SK-N-SH (cell line): ENCODE data around the gene IL1RAP. TPM values are rescaled to one million over a fixed set of nuclear protein-coding genes. Genes with fewer than 3 reads are reported as not detected.

Source experiments
- CTCF ChIA-PET: fragments of 300-600, 350-600 bp; formaldehyde crosslinking; extraction: SDS; loops from one replicate; lab custom pipeline; 2021; lab: Yijun Ruan, JAX
- POLR2A ChIA-PET: fragments of 350-600 bp; sonication (Branson Sonifier 250); formaldehyde crosslinking; extraction: SDS; loops from one replicate; lab custom pipeline; 2020; ENCODE audit warnings: antibody characterized with exemption, inconsistent platforms; lab: Yijun Ruan, JAX
- DNase-seq: peaks from one replicate; pipeline ENCODE4 v3.0.0; 2012
- H2AFZ ChIP-seq: fragments of 200-600 bp; sonication (generic); 2 replicates; pipeline ENCODE4 v1.8.1; 2016; ENCODE audit warnings: antibody characterized with exemption, mild to moderate bottlenecking, low read depth
- H3F3A ChIP-seq: fragments of 200-600 bp; sonication (generic); replicated peaks from 2 replicates; pipeline ENCODE3; 2016; ENCODE audit warnings: antibody characterized with exemption, mild to moderate bottlenecking; ENCODE audit not compliant: insufficient read depth
- H3K27ac ChIP-seq, 2 experiments: fragments of 200-500 bp in 1 of 2; fragments of 200-600 bp in 1 of 2; sonication (Bioruptor generic) in 1 of 2; sonication (generic), shearing (Covaris generic) in 1 of 2; 2 replicates each; pipeline versions ENCODE4 v1.5.1 to v1.6.1; 2014 to 2016; ENCODE audit warnings: low read depth in 2 of 2, inconsistent platforms in 1 of 2, low read length in 1 of 2, mild to moderate bottlenecking in 1 of 2, mixed read lengths in 1 of 2
- H3K27me3 ChIP-seq: fragments of 200-600 bp; sonication (generic), shearing (Covaris generic); 2 replicates; pipeline ENCODE4 v1.6.1; 2016; ENCODE audit warnings: mixed run types; ENCODE audit not compliant: insufficient read depth
- H3K36me3 ChIP-seq, 2 experiments: fragments of 200-500 bp in 1 of 2; fragments of 200-600 bp in 1 of 2; sonication (Bioruptor generic) in 1 of 2; sonication (generic) in 1 of 2; replicated peaks in 1 of 2; 2 replicates each; pipeline versions ENCODE3 to v1.5.1; 2014 to 2016; ENCODE audit warnings: low read length in 1 of 2, mild to moderate bottlenecking in 1 of 2; ENCODE audit not compliant: insufficient read depth in 2 of 2, control insufficient read depth in 1 of 2
- H3K4me1 ChIP-seq, 2 experiments: fragments of 200-500 bp in 1 of 2; fragments of 200-600 bp in 1 of 2; sonication (Bioruptor generic) in 1 of 2; sonication (generic), shearing (Covaris generic) in 1 of 2; 2 replicates each; pipeline versions ENCODE4 v1.5.1 to v1.6.1; 2014 to 2016; ENCODE audit warnings: low read depth in 1 of 2, low read length in 1 of 2, mixed run types in 1 of 2; ENCODE audit not compliant: insufficient read depth in 2 of 2, control insufficient read depth in 1 of 2
- H3K4me2 ChIP-seq: fragments of 200-600 bp; sonication (generic), shearing (Covaris generic); 2 replicates; pipeline ENCODE4 v1.6.1; 2017; ENCODE audit warnings: mixed run types
- H3K4me3 ChIP-seq, 2 experiments: fragments of 200-500 bp in 1 of 2; fragments of 200-600 bp in 1 of 2; sonication (Bioruptor generic) in 1 of 2; sonication (generic), shearing (Covaris generic) in 1 of 2; 2 replicates each; pipeline versions ENCODE4 v1.5.1 to v1.8.1; 2014 to 2016; ENCODE audit warnings: low read depth in 2 of 2, inconsistent platforms in 1 of 2, low read length in 1 of 2, mild to moderate bottlenecking in 1 of 2, mixed read lengths in 1 of 2, moderate library complexity in 1 of 2
- H3K79me2 ChIP-seq: fragments of 200-600 bp; sonication (generic); 2 replicates; pipeline ENCODE4 v1.8.1; 2017; ENCODE audit warnings: mild to moderate bottlenecking; ENCODE audit not compliant: insufficient read depth
- H3K9ac ChIP-seq: fragments of 200-600 bp; sonication (generic); 2 replicates; pipeline ENCODE4 v1.6.1; 2017; ENCODE audit warnings: mixed run types
- H3K9me2 ChIP-seq: fragments of 200-600 bp; sonication (generic); 2 replicates; pipeline ENCODE4 v1.6.1; 2017; ENCODE audit warnings: mixed run types
- H3K9me3 ChIP-seq: fragments of 200-600 bp; sonication (generic); 2 replicates; pipeline ENCODE4 v1.6.1; 2017; ENCODE audit warnings: mixed run types, mild to moderate bottlenecking, moderate library complexity
- H4K20me1 ChIP-seq: fragments of 200-600 bp; sonication (generic); 2 replicates; pipeline ENCODE4 v1.6.1; 2017; ENCODE audit warnings: mild to moderate bottlenecking, mixed run types; ENCODE audit not compliant: insufficient read depth
- CHD2 ChIP-seq: fragments of 150-350 bp; IDR thresholded peaks from 2 replicates; pipeline ENCODE4 v1.6.1; 2018; ENCODE audit warnings: low read length; ENCODE audit not compliant: partially characterized antibody
- CTCF ChIP-seq: fragments of 200-600 bp; sonication (generic); IDR thresholded peaks from 2 replicates; pipeline ENCODE4 v1.6.1; 2017; ENCODE audit warnings: antibody characterized with exemption, mild to moderate bottlenecking, moderate library complexity
- EP300 ChIP-seq, 2 experiments: IDR thresholded peaks; 2 replicates each; pipeline versions ENCODE4 v1.4.0 to v1.6.1; 2012; ENCODE audit warnings: borderline replicate concordance in 1 of 2, low read depth in 1 of 2, low read length in 1 of 2
- FOSL2 ChIP-seq: IDR thresholded peaks from 2 replicates; pipeline ENCODE4 v1.4.0; 2012; ENCODE audit warnings: low read depth, mild to moderate bottlenecking, moderate library complexity, borderline replicate concordance
- FOXJ3 ChIP-seq: sonication (generic); formaldehyde crosslinking; IDR thresholded peaks from 2 replicates; pipeline ENCODE4 v1.5.1; 2020; ENCODE audit warnings: mild to moderate bottlenecking, missing genetic modification reagents
- FOXM1 ChIP-seq: IDR thresholded peaks from 2 replicates; pipeline ENCODE4 v1.4.0; 2012; ENCODE audit warnings: low read depth, mild to moderate bottlenecking
- GABPA ChIP-seq: IDR thresholded peaks from 2 replicates; pipeline ENCODE4 v1.4.0; 2012; ENCODE audit warnings: low read depth, mild to moderate bottlenecking
- GATA2 ChIP-seq: sonication (generic); formaldehyde crosslinking; IDR thresholded peaks from 2 replicates; pipeline ENCODE4 v1.5.0; 2020; ENCODE audit warnings: mild to moderate bottlenecking, missing genetic modification reagents
- JUND ChIP-seq: IDR thresholded peaks from 2 replicates; pipeline ENCODE4 v1.4.0; 2012
- MAX ChIP-seq: IDR thresholded peaks from 2 replicates; pipeline ENCODE4 v1.4.0; 2012; ENCODE audit warnings: low read depth
- MEF2A ChIP-seq: IDR thresholded peaks from 2 replicates; pipeline ENCODE4 v1.4.0; 2012; ENCODE audit warnings: low read depth, borderline replicate concordance
- NRF1 ChIP-seq: IDR thresholded peaks from 2 replicates; pipeline ENCODE4 v1.6.1; 2012; ENCODE audit warnings: low read depth, mild to moderate bottlenecking, low read length
- POLR2AphosphoS5 ChIP-seq: IDR thresholded peaks from 2 replicates; pipeline ENCODE4 v1.6.1; 2012; ENCODE audit warnings: low read depth, low read length
- RAD21 ChIP-seq: IDR thresholded peaks from 2 replicates; pipeline ENCODE4 v1.6.1; 2012; ENCODE audit warnings: mild to moderate bottlenecking, low read length
- RCOR1 ChIP-seq: fragments of 150-350 bp; IDR thresholded peaks from 2 replicates; pipeline ENCODE4 v1.6.1; 2017; ENCODE audit warnings: antibody characterized with exemption, low read length
- RFX5 ChIP-seq: IDR thresholded peaks from 2 replicates; pipeline ENCODE4 v1.6.1; 2012; ENCODE audit warnings: mild to moderate bottlenecking, improper control_type of control experiment, low read length
- SMC3 ChIP-seq: IDR thresholded peaks from 2 replicates; pipeline ENCODE4 v1.6.1; 2012; ENCODE audit warnings: low read depth, low read length, improper control_type of control experiment
- YY1 ChIP-seq: IDR thresholded peaks from 2 replicates; pipeline ENCODE4 v1.4.0; 2012; ENCODE audit warnings: low read depth, mild to moderate bottlenecking
- ZBTB33 ChIP-seq: IDR thresholded peaks from 2 replicates; pipeline ENCODE4 v1.4.0; 2012; ENCODE audit warnings: low read depth, borderline replicate concordance
- WGBS: methylation state at CpG from one replicate; pipeline ENCODE4 v1.1.6; 2017; ENCODE audit warnings: low lambda C conversion rate; 5-methylcytosine and 5-hydroxymethylcytosine counted together
- polyA plus RNA-seq, 3 experiments: library from polyadenylated mRNA; depleted of rRNA; stranded (reverse); fragments of >200 nt; gene quantifications; 2 replicates each; pipeline ENCODE4 v1.2.3, GENCODE V29; 2012
- TF ChIP-seq, protein P1 (sequence below): fragments of 150-350 bp; IDR thresholded peaks from 2 replicates; pipeline ENCODE4 v1.6.1; 2017; ENCODE audit warnings: antibody characterized with exemption, low read length, low read depth, borderline replicate concordance
- TF ChIP-seq, protein P2 (sequence below): IDR thresholded peaks from 2 replicates; pipeline ENCODE4 v1.6.1; 2012; ENCODE audit warnings: mild to moderate bottlenecking, low read depth, low read length, moderate library complexity

IL1RAP gene
- polyA plus RNA-seq, 1 of the 3 experiments (the other 2 are of a cell fraction), result 7.6 TPM

DNA sequence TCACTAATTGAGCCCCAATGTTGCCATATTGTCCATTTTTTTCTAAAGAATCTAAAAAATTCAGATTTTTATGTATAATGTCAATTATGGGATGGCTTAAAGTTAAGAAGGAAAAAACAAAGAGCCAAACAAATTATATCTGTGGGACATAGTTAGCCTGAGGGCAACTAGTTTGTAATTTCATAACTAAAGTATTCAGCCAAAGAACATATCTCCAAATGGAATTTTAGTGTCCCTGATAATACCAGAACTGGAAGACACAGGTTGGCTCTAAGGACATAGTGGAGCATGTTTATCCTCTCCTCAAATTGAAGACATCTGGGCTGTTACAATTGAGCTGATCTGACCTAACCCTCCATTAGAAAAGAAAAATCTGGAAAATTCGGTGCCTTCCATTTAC lies 144.2 kb downstream of the IL1RAP start:
- Histone ChIP-seq H3K9me2 (no peaks in the 10 kb centered on the region), H3K79me2 (no peaks in the 10 kb centered on the region), H3K4me3 (no peak overlapping the region), H3K4me1 (no peaks in the 10 kb centered on the region), H3F3A (no peaks in the 10 kb centered on the region), H3K4me2 (no peak overlapping the region), H3K9me3 (no peaks in the 10 kb centered on the region), H2AFZ (no peak overlapping the region), H4K20me1 (no peaks in the 10 kb centered on the region), H3K9ac (no peak overlapping the region), H3K27me3 (no peaks in the 10 kb centered on the region), H3K27ac (no peak overlapping the region), H3K36me3 (no peaks in the 10 kb centered on the region)
- DNase-seq, result no peak
- TF ChIP-seq POLR2AphosphoS5, result no peak
- no peak for TF ChIP-seq SMC3
- TF ChIP-seq YY1, result no peak
- no peak for TF ChIP-seq JUND
- no peak for TF ChIP-seq GABPA
- TF ChIP-seq CHD2, result no peak
- TF ChIP-seq, protein P1, sequence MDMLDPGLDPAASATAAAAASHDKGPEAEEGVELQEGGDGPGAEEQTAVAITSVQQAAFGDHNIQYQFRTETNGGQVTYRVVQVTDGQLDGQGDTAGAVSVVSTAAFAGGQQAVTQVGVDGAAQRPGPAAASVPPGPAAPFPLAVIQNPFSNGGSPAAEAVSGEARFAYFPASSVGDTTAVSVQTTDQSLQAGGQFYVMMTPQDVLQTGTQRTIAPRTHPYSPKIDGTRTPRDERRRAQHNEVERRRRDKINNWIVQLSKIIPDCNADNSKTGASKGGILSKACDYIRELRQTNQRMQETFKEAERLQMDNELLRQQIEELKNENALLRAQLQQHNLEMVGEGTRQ, result no peak
- no peak for TF ChIP-seq RAD21
- TF ChIP-seq NRF1, result no peak
- no peak for TF ChIP-seq EP300 (IDR thresholded peaks at IDR 0.05; ENCODE audit: borderline replicate concordance in 1 of 2, low read depth in 1 of 2, low read length in 1 of 2)
- no peak for TF ChIP-seq RCOR1
- no peak for TF ChIP-seq RFX5
- TF ChIP-seq MAX, result no peak
- no peak for TF ChIP-seq MEF2A
- POLR2A ChIA-PET, result no interaction called here
- CTCF ChIA-PET, result interaction anchor here (0.6 kb wide), 1 partner anchor 13 kb away, joined by 3 read pairs; no protein-coding TSS in a partner anchor
- WGBS, result 9% methylated on average over 1 of the region's 1 CpG

DNA sequence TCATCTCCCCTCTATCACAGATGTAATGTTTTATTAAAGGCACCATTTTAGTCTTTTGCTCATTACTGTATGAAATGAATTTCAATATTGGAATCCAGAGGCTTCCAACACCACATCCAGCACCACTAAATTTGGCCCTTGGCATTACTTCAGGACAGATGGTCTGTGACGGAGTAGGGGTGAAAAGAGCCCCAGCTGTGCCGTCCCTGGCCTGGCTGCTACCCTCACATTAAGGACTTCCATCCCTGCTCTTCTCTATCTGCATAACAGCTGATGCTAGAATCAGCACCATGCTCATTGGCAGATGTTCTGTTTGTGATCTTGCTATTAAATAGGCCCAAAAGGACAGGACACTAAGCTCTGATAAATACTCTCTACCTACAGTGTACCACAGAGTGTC lies 152.9 kb downstream of the IL1RAP start:
- H3K27me3 ChIP-seq, result no peaks in the 10 kb centered on the region
- no peaks in the 10 kb centered on the region for H3K36me3 ChIP-seq
- CTCF ChIA-PET, result no interaction called here
- H3K9me3 ChIP-seq, result no peaks in the 10 kb centered on the region
- no peaks in the 10 kb centered on the region for H4K20me1 ChIP-seq
- H3K9ac ChIP-seq, result no peak overlapping the region
- peaks cover 0 to 8% of the 10 kb centered on the region in 2 experiments; a peak in 1 of 4 replicates for H3K4me1 ChIP-seq
- POLR2A ChIA-PET, result no interaction called here
- peaks cover 9% of the 10 kb centered on the region for H3F3A ChIP-seq
- H3K79me2 ChIP-seq, result no peaks in the 10 kb centered on the region
- H3K4me2 ChIP-seq, result no peak overlapping the region
- no peak for DNase-seq
- H3K27ac ChIP-seq, result no peak overlapping the region
- H3K4me3 ChIP-seq, result no peak overlapping the region
- WGBS, result 24% methylated on average over 2 of the region's 2 CpGs
- no peaks in the 10 kb centered on the region for H3K9me2 ChIP-seq
- H2AFZ ChIP-seq, result no peak overlapping the region
- TF ChIP-seq FOXM1 (no peak), GABPA (no peak), FOSL2 (no peak), MAX (no peak), FOXJ3 (CRISPR knock-in tag) (no peak), CTCF (no peak), ZBTB33 (no peak), GATA2 (no peak), JUND (no peak)
- TF ChIP-seq, protein P2, sequence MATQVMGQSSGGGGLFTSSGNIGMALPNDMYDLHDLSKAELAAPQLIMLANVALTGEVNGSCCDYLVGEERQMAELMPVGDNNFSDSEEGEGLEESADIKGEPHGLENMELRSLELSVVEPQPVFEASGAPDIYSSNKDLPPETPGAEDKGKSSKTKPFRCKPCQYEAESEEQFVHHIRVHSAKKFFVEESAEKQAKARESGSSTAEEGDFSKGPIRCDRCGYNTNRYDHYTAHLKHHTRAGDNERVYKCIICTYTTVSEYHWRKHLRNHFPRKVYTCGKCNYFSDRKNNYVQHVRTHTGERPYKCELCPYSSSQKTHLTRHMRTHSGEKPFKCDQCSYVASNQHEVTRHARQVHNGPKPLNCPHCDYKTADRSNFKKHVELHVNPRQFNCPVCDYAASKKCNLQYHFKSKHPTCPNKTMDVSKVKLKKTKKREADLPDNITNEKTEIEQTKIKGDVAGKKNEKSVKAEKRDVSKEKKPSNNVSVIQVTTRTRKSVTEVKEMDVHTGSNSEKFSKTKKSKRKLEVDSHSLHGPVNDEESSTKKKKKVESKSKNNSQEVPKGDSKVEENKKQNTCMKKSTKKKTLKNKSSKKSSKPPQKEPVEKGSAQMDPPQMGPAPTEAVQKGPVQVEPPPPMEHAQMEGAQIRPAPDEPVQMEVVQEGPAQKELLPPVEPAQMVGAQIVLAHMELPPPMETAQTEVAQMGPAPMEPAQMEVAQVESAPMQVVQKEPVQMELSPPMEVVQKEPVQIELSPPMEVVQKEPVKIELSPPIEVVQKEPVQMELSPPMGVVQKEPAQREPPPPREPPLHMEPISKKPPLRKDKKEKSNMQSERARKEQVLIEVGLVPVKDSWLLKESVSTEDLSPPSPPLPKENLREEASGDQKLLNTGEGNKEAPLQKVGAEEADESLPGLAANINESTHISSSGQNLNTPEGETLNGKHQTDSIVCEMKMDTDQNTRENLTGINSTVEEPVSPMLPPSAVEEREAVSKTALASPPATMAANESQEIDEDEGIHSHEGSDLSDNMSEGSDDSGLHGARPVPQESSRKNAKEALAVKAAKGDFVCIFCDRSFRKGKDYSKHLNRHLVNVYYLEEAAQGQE, result no peak
